ENCODE results near the gene NFU1. TPM values are rescaled to one million over a fixed set of nuclear protein-coding genes. Genes with fewer than 3 reads are reported as not detected.

NFU1 gene
- total and polyA plus RNA-seq, 2 of the 8 experiments (the other 6 are each of a cell fraction or from before 2014, with no cell fraction given), result 18.4 to 45.5 TPM

DNA sequence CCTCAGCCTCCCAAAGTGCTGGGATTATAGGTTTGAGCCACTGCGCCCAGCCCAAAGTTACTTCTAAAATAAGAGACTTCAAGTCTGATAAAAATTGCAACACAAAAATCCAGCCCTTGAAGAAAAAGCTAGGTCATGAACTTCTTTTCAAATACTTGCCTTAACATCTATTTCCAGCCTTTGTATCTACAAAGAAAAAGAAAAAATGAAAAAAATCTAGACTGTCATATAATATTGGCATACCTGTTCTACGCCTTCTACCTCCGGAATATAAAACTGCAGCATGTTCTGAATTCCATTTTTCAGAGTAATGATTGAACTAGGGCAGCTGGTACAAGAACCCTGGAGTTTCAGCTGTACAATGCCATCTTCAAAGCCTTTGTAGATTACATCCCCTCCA is 37.1 kb downstream of the NFU1 start (continued):
- TF ChIP-seq TEAD4 (IDR thresholded peaks at IDR 0.05; ENCODE audit: low read depth, low read length) (no peak), MAFK (IDR thresholded peaks at IDR 0.05; ENCODE audit: low read depth, low read length) (no peak), JUND (IDR thresholded peaks at IDR 0.05; ENCODE audit: low read length) (no peak), SRF (IDR thresholded peaks at IDR 0.05; ENCODE audit: low read depth, low read length) (no peak)
